HepG2 (cell line): ENCODE data around the gene FBXW5. TPM values are rescaled to one million over a fixed set of nuclear protein-coding genes. Genes with fewer than 3 reads are reported as not detected.

Experiments used
- ATAC-seq: fragments of 200-7000 bp; cut with Tn5 transposase; 3 replicates; pipeline ENCODE4 v1.9.1; 2020; ENCODE audit warnings: mild to moderate bottlenecking, moderate library complexity
- BruUV-seq: library from RNA; stranded (reverse); fragments of 400-500 nt; replicated peaks from 2 replicates; lab custom pipeline; 2021; lab: Mats Ljungman, UMichigan
- CTCF ChIA-PET: fragments of 300-600 bp; formaldehyde crosslinking; extraction: SDS; loops from one replicate; lab custom pipeline; 2021; ENCODE audit warnings: low total read pairs, inconsistent platforms, low intra/inter-chr PET ratio; lab: Yijun Ruan, JAX
- POLR2A ChIA-PET: fragments of 350-600 bp; sonication (Branson Sonifier 250); formaldehyde crosslinking; loops from one replicate; lab custom pipeline; 2020; ENCODE audit warnings: antibody characterized with exemption, inconsistent platforms; lab: Yijun Ruan, JAX
- DNase-seq: peaks from one replicate; pipeline ENCODE4 v3.0.0-alpha.2; 2015; ENCODE audit warnings: low spot score
- FAIRE-seq: peaks from 3 replicates; lab custom pipeline; 2011; peaks lifted over from hg19 to GRCh38; lab: Jason Lieb, UNC
- H2AFZ ChIP-seq: one replicate; pipeline ENCODE4 v1.6.1; 2011; ENCODE audit warnings: low read length, inconsistent platforms
- H3K27ac ChIP-seq: fragments of 300-600 bp; 3 replicates; pipeline ENCODE4 v1.8.0; 2011; ENCODE audit warnings: mixed run types, mild to moderate bottlenecking, mixed read lengths, low read length, inconsistent platforms; ENCODE audit not compliant: insufficient read depth; ENCODE audit errors: extremely low read length
- H3K27me3 ChIP-seq, 2 experiments: fragments of 200-600 bp in 1 of 2; 2 replicates in 1 of 2; 3 replicates in 1 of 2; pipeline versions ENCODE4 v1.6.0 to v1.8.0; 2011; ENCODE audit warnings: low read length in 2 of 2, mild to moderate bottlenecking in 2 of 2, moderate library complexity in 2 of 2, inconsistent platforms in 1 of 2; ENCODE audit not compliant: insufficient read depth in 2 of 2, control insufficient read depth in 1 of 2
- H3K36me3 ChIP-seq, 2 experiments: fragments of 200-600 bp in 1 of 2; replicated peaks in 1 of 2; 2 replicates in 1 of 2; 3 replicates in 1 of 2; pipeline versions ENCODE4 v1.5.1 to v1.8.0; 2011; ENCODE audit warnings: low read length in 2 of 2, inconsistent platforms in 1 of 2; ENCODE audit not compliant: insufficient read depth in 2 of 2, control insufficient read depth in 1 of 2
- H3K4me1 ChIP-seq: 2 replicates; pipeline ENCODE4 v1.5.1; 2012; ENCODE audit warnings: low read length, inconsistent platforms; ENCODE audit not compliant: insufficient read depth
- H3K4me2 ChIP-seq: 2 replicates; pipeline ENCODE4 v1.6.0; 2011; ENCODE audit warnings: low read depth, low read length, inconsistent platforms
- H3K4me3 ChIP-seq, 3 experiments: fragments of 200-600 bp in 1 of 3; sonication (generic), shearing (Covaris generic) in 1 of 3; replicated peaks in 1 of 3; 2 replicates each; pipeline ENCODE4 v1.5.1; 2011 to 2016; ENCODE audit warnings: low read length in 3 of 3, inconsistent platforms in 2 of 3, low read depth in 2 of 3, mild to moderate bottlenecking in 2 of 3, control low read depth in 1 of 3, mixed read lengths in 1 of 3; ENCODE audit not compliant: insufficient read depth in 1 of 3
- H3K79me2 ChIP-seq: one replicate; pipeline ENCODE4 v1.6.1; 2011; ENCODE audit warnings: low read length, inconsistent platforms; ENCODE audit not compliant: insufficient read depth
- H3K9ac ChIP-seq: 2 replicates; pipeline ENCODE4 v1.6.0; 2011; ENCODE audit warnings: mild to moderate bottlenecking, low read depth, low read length, inconsistent platforms; ENCODE audit not compliant: insufficient read depth
- H3K9me3 ChIP-seq: 2 replicates; pipeline ENCODE4 v1.5.1; 2012; ENCODE audit warnings: mild to moderate bottlenecking, low read length
- H4K20me1 ChIP-seq: 2 replicates; pipeline ENCODE4 v1.6.0; 2011; ENCODE audit warnings: inconsistent platforms, mild to moderate bottlenecking, low read length, moderate library complexity; ENCODE audit not compliant: insufficient read depth
- ARID2 ChIP-seq: sonication (generic); formaldehyde crosslinking; IDR thresholded peaks from 2 replicates; pipeline ENCODE4 v1.8.1; 2022; ENCODE audit warnings: mild to moderate bottlenecking, missing genetic modification reagents, borderline replicate concordance
- DBP ChIP-seq: sonication (generic); formaldehyde crosslinking; IDR thresholded peaks from 2 replicates; pipeline ENCODE4 v1.4.0; 2020; ENCODE audit warnings: missing genetic modification reagents; ENCODE audit errors: not compliant biosample characterization
- FOSL2 ChIP-seq: sonication (generic); formaldehyde crosslinking; IDR thresholded peaks from 2 replicates; pipeline ENCODE4 v1.4.0; 2020; ENCODE audit warnings: missing genetic modification reagents
- MAFF ChIP-seq: IDR thresholded peaks from 2 replicates; pipeline ENCODE4 v1.6.1; 2011; ENCODE audit warnings: low read depth, low read length, improper control_type of control experiment
- MAFK ChIP-seq, 2 experiments: IDR thresholded peaks in 1 of 2; conservative IDR thresholded peaks in 1 of 2; 2 replicates each; pipeline ENCODE4 v1.6.1; 2011; ENCODE audit warnings: improper control_type of control experiment in 2 of 2, low read length in 2 of 2
- PAXIP1 ChIP-seq: sonication (generic); formaldehyde crosslinking; conservative IDR thresholded peaks from 2 replicates; pipeline ENCODE4 v1.4.0; 2020; ENCODE audit warnings: mild to moderate bottlenecking, missing genetic modification reagents, moderate library complexity
- RBFOX2 ChIP-seq: fragments of 200-400 bp; formaldehyde crosslinking; IDR thresholded peaks from 2 replicates; pipeline ENCODE4 v1.6.1; 2017; ENCODE audit warnings: low read depth, mild to moderate bottlenecking, low read length
- SAP130 ChIP-seq: IDR thresholded peaks from 2 replicates; pipeline ENCODE4 v1.6.1; 2016; ENCODE audit warnings: low read depth
- TFDP1 ChIP-seq: IDR thresholded peaks from 2 replicates; pipeline ENCODE4 v1.6.1; 2016; ENCODE audit warnings: missing compliant biosample characterization, missing genetic modification reagents, borderline replicate concordance
- ZNF510 ChIP-seq: sonication (generic); formaldehyde crosslinking; IDR thresholded peaks from 2 replicates; pipeline ENCODE4 v1.4.0; 2020; ENCODE audit warnings: low read depth, mild to moderate bottlenecking, missing genetic modification reagents
- ZNF644 ChIP-seq: IDR thresholded peaks from 2 replicates; pipeline ENCODE4 v1.6.1; 2016; ENCODE audit warnings: low read depth
- ZNF703 ChIP-seq: sonication (generic); formaldehyde crosslinking; IDR thresholded peaks from 2 replicates; pipeline ENCODE4 v1.5.1; 2020; ENCODE audit warnings: missing genetic modification reagents, mild to moderate bottlenecking, moderate library complexity, borderline replicate concordance
- WGBS: methylation state at CpG from one replicate; pipeline ENCODE4 v1.1.6; 2017; ENCODE audit warnings: low lambda C conversion rate; 5-methylcytosine and 5-hydroxymethylcytosine counted together
- in situ Hi-C: cut with HindIII; loops from 2 replicates; pipeline ENCODE4 v1.10.0; 2017; ENCODE audit warnings: low pct_unique_long_range_greater_than_20kb; ENCODE audit not compliant: extremely low pct_ligation_motif_present
- intact Hi-C: fragments of 100-400 bp; cut with micrococcal nuclease; formaldehyde crosslinking; loops from one replicate; pipeline ENCODE4 v1.10.0; 2022; ENCODE audit not compliant: unreplicated experiment
- polyA plus RNA-seq, 8 experiments: library from polyadenylated mRNA; depleted of rRNA in 3 of 8; stranded (reverse) in 7 of 8; unstranded in 1 of 8; fragments of >200 nt; fragmentation: Illumina TruSeq in 4 of 8; extraction: Trizol in 4 of 8; gene quantifications; 2 replicates each; pipeline versions ENCODE4 v1.2.1 to v1.2.3, GENCODE V29; 2011 to 2016; ENCODE audit warnings: low read depth in 4 of 8, missing spikeins in 1 of 8, mixed read lengths in 1 of 8; ENCODE audit not compliant: insufficient read depth in 1 of 8
- total RNA-seq, 5 experiments: library from RNA; depleted of rRNA; stranded (reverse); fragments of >200 nt; fragmentation: Illumina TruSeq; extraction: Trizol; gene quantifications; 2 replicates each; pipeline ENCODE4 v1.2.3, GENCODE V29; 2016; ENCODE audit warnings: low read depth in 1 of 5

FBXW5 gene
- total and polyA plus RNA-seq, 2 of the 13 experiments (the other 11 are each of a cell fraction or from before 2014, with no cell fraction given), result 52.0 to 60.4 TPM

- Histone ChIP-seq H3K27ac (no peak overlapping the region), H3K4me3 (no peak overlapping the region), H3K9ac (no peak overlapping the region), H3K4me1 (peaks cover 37% of the 10 kb centered on the region), H4K20me1 (no peaks in the 10 kb centered on the region), H3K9me3 (no peaks in the 10 kb centered on the region), H3K27me3 (no peaks in the 10 kb centered on the region), H2AFZ (no peak overlapping the region), H3K36me3 (peaks cover 2 to 15% of the 10 kb centered on the region in 2 experiments; a peak in 4 of 5 replicates), H3K4me2 (no peak overlapping the region), H3K79me2 (no peaks in the 10 kb centered on the region)
- ATAC-seq (no peak), FAIRE-seq (no peak), DNase-seq (no peak)
- no TSS peak for BruUV-seq
- ChIA-PET POLR2A (interaction anchor here (0.7 kb wide), 1 partner anchor 127 kb away, joined by 3 read pairs; no protein-coding TSS in a partner anchor), CTCF (no interaction called here)
- WGBS, result 98% methylated on average over 3 of the region's 3 CpGs
- intact Hi-C loops, result loop anchor here (5.0 kb wide), 1 partner anchor 48 kb away; the partner anchor contains the start of gene TRAF2
- in situ Hi-C loops, result no loop called here
- TF ChIP-seq MAFF (peak; percentile 26; the same call in 1 of the 2 replicates), MAFK (conservative IDR thresholded peaks at IDR 0.05 in 1 of 2, IDR thresholded peaks at IDR 0.05 in 1 of 2; ENCODE audit: low read length in 2 of 2) (peak in 1 of 2 experiments; percentile 33; a peak in 1 of 4 replicates), ZNF510 (CRISPR knock-in tag) (no peak)
Measured at GRCh38 chr9:136935651-136936050, 8.9 kb downstream of the FBXW5 start.

GRCh38 chr9:136934277-136934676 is 10.3 kb downstream of the FBXW5 start:
- 47% methylated on average over 3 of the region's 3 CpGs for WGBS
- intact Hi-C loops, result no loop called here
- TF ChIP-seq ZNF644, result peak; percentile 72; the same call in 1 of the 2 replicates
- TF ChIP-seq TFDP1, result peak; percentile 32; the same call in 1 of the 2 replicates
- no peak for TF ChIP-seq DBP (CRISPR knock-in tag)
- peak; percentile 59; the same call in 1 of the 2 replicates for TF ChIP-seq FOSL2 (CRISPR knock-in tag)
- no peak for TF ChIP-seq RBFOX2
- TF ChIP-seq ARID2 (CRISPR knock-in tag), result 0 out of 2 replicates have a peak, but pooled peaks have one; percentile 36
- peak; percentile 48 for TF ChIP-seq PAXIP1 (CRISPR knock-in tag)
- TF ChIP-seq ZNF703, result no peak
- TF ChIP-seq SAP130, result 0 out of 2 replicates have a peak, but pooled peaks have one; percentile 18

More at GRCh38 chr9:136934277-136934676, 10.3 kb downstream of the FBXW5 start:
- no peak overlapping the region for H2AFZ ChIP-seq
- no peak overlapping the region for H3K9ac ChIP-seq
- no TSS peak for BruUV-seq
- no peak overlapping the region for H3K27ac ChIP-seq
- ChIA-PET POLR2A (no interaction called here), CTCF (no interaction called here)
- no peaks in the 10 kb centered on the region for H3K79me2 ChIP-seq
- in situ Hi-C loops, result no loop called here
- 0 out of 5 replicates have a peak, but pooled peaks cover 0 to 3% of the 10 kb centered on the region in 2 experiments for H3K36me3 ChIP-seq
- peak; percentile 25; the same call in 2 of the 3 replicates for ATAC-seq
- peaks cover 37% of the 10 kb centered on the region for H3K4me1 ChIP-seq
- DNase-seq, result peak; percentile 37
- no peak for FAIRE-seq
- H3K9me3 ChIP-seq, result no peaks in the 10 kb centered on the region
- no peaks in the 10 kb centered on the region for H4K20me1 ChIP-seq
- H3K4me3 ChIP-seq, result no peak overlapping the region
- peak overlapping the region; percentile 37 for H3K4me2 ChIP-seq
- no peaks in the 10 kb centered on the region for H3K27me3 ChIP-seq
